Stimulated activated CD4-positive, alpha-beta T cell treated with anti-CD3 and anti-CD28 coated beads, Interleukin-4, amount 100 ng/mL, for 4 hours (primary cell): Measurements from ENCODE around the gene DNMT3L.
"Not testable (repeated sequence)": the region's sequence is repeated elsewhere in the genome, so short reads cannot be mapped to it uniquely, and the experiment has no call there.

ENCODE experiments used
- DNase-seq, 2 experiments: peaks; one replicate each; pipeline ENCODE4 v3.0.0-alpha.2; 2020

The DNMT3L gene

GRCh38 chr21:44275041-44275440, 13.3 kb upstream of the DNMT3L start:
- DNase-seq = no peak

- DNase-seq = no peak
Observed at GRCh38 chr21:44273046-44273445, 11.3 kb upstream of the DNMT3L start.

GRCh38 chr21:44272284-44272858, 10.7 kb upstream of the DNMT3L start:
- no peak for DNase-seq

GRCh38 chr21:44271558-44272283, 10.0 kb upstream of the DNMT3L start:
- no peak for DNase-seq

- DNase-seq = no peak
Observed at GRCh38 chr21:44269090-44269489, 7.4 kb upstream of the DNMT3L start.

- DNase-seq = no peak
Observed at GRCh38 chr21:44267655-44268142, 6.0 kb upstream of the DNMT3L start.

GRCh38 chr21:44265734-44266270, 4.1 kb upstream of the DNMT3L start:
- no peak for DNase-seq

GRCh38 chr21:44263768-44264167, 2.1 kb upstream of the DNMT3L start:
- no peak for DNase-seq

- DNase-seq = no peak
Observed at GRCh38 chr21:44263221-44263760, 1.6 kb upstream of the DNMT3L start.

GRCh38 chr21:44262338-44263056, 800 bp upstream of the DNMT3L start:
- no peak for DNase-seq

- no peak for DNase-seq
Observed at GRCh38 chr21:44260791-44261631, 686 bp downstream of the DNMT3L start.

- DNase-seq = no peak
Observed at GRCh38 chr21:44260066-44260465, 1.6 kb downstream of the DNMT3L start.

GRCh38 chr21:44259082-44259705, 2.5 kb downstream of the DNMT3L start:
- DNase-seq = no peak

- no peak for DNase-seq
Observed at GRCh38 chr21:44258056-44258725, 3.5 kb downstream of the DNMT3L start.

GRCh38 chr21:44255511-44255981, 6.2 kb downstream of the DNMT3L start:
- DNase-seq = no peak

GRCh38 chr21:44253832-44254710, 7.6 kb downstream of the DNMT3L start:
- no peak for DNase-seq

- DNase-seq = not testable (repeated sequence)
Observed at GRCh38 chr21:44249204-44250037, 12.3 kb downstream of the DNMT3L start.

GRCh38 chr21:44247904-44248303, 13.8 kb downstream of the DNMT3L start:
- not testable (repeated sequence) for DNase-seq

- DNase-seq = not testable (repeated sequence)
Observed at GRCh38 chr21:44243980-44244379, 17.7 kb downstream of the DNMT3L start.
